ENCODE results near the gene IKZF2.

IKZF2 gene

GRCh38 chr2:213016166-213016983 is 135.0 kb downstream of the IKZF2 start:
- H3K27me3 Mint-ChIP-seq = no peaks in the 10 kb centered on the region
- H3K4me1 Mint-ChIP-seq = peaks cover 18% of the 10 kb centered on the region
- H3K9me3 Mint-ChIP-seq = no peaks in the 10 kb centered on the region
- no peak overlapping the region for H3K27ac Mint-ChIP-seq
- H3K36me3 Mint-ChIP-seq = peaks cover 4% of the 10 kb centered on the region
- no peak for ATAC-seq
- H3K4me3 Mint-ChIP-seq = no peak overlapping the region

- peak; percentile 93 for ATAC-seq
- no peaks in the 10 kb centered on the region for H3K27me3 Mint-ChIP-seq
- H3K36me3 Mint-ChIP-seq = no peaks in the 10 kb centered on the region
- H3K4me1 Mint-ChIP-seq = peaks cover 18% of the 10 kb centered on the region
- H3K9me3 Mint-ChIP-seq = no peaks in the 10 kb centered on the region
- H3K27ac Mint-ChIP-seq = no peak overlapping the region
- H3K4me3 Mint-ChIP-seq = peak overlapping the region; percentile 6
Observed at GRCh38 chr2:213015387-213016165, 135.8 kb downstream of the IKZF2 start.

GRCh38 chr2:213013979-213014378 is 137.4 kb downstream of the IKZF2 start:
- Mint-ChIP-seq H3K9me3 (no peaks in the 10 kb centered on the region), H3K27ac (no peak overlapping the region), H3K27me3 (no peaks in the 10 kb centered on the region), H3K36me3 (no peaks in the 10 kb centered on the region), H3K4me3 (no peak overlapping the region), H3K4me1 (peaks cover 18% of the 10 kb centered on the region)
- no peak for ATAC-seq

- peaks cover 14% of the 10 kb centered on the region for H3K4me1 Mint-ChIP-seq
- H3K36me3 Mint-ChIP-seq = no peaks in the 10 kb centered on the region
- no peaks in the 10 kb centered on the region for H3K9me3 Mint-ChIP-seq
- H3K4me3 Mint-ChIP-seq = no peak overlapping the region
- H3K27me3 Mint-ChIP-seq = no peaks in the 10 kb centered on the region
- no peak for ATAC-seq
- no peak overlapping the region for H3K27ac Mint-ChIP-seq
Observed at GRCh38 chr2:213011505-213011904, 139.9 kb downstream of the IKZF2 start.

- Mint-ChIP-seq H3K9me3 (no peaks in the 10 kb centered on the region), H3K4me3 (no peak overlapping the region), H3K36me3 (no peaks in the 10 kb centered on the region), H3K4me1 (peaks cover 2% of the 10 kb centered on the region), H3K27me3 (no peaks in the 10 kb centered on the region), H3K27ac (no peak overlapping the region)
- ATAC-seq = no peak
Observed at GRCh38 chr2:213010106-213010779, 141.2 kb downstream of the IKZF2 start.

GRCh38 chr2:213007290-213007838 is 144.0 kb downstream of the IKZF2 start:
- no peak overlapping the region for H3K27ac Mint-ChIP-seq
- no peaks in the 10 kb centered on the region for H3K36me3 Mint-ChIP-seq
- H3K27me3 Mint-ChIP-seq = no peaks in the 10 kb centered on the region
- H3K4me1 Mint-ChIP-seq = no peaks in the 10 kb centered on the region
- no peaks in the 10 kb centered on the region for H3K9me3 Mint-ChIP-seq
- ATAC-seq = no peak
- no peak overlapping the region for H3K4me3 Mint-ChIP-seq

GRCh38 chr2:213004197-213004821 is 147.1 kb downstream of the IKZF2 start:
- Mint-ChIP-seq H3K9me3 (no peaks in the 10 kb centered on the region), H3K27me3 (no peaks in the 10 kb centered on the region), H3K36me3 (no peaks in the 10 kb centered on the region), H3K27ac (no peak overlapping the region), H3K4me3 (no peak overlapping the region), H3K4me1 (peaks cover 7% of the 10 kb centered on the region)
- ATAC-seq = no peak

- peaks cover 7% of the 10 kb centered on the region for H3K4me1 Mint-ChIP-seq
- H3K27ac Mint-ChIP-seq = no peak overlapping the region
- no peak for ATAC-seq
- H3K27me3 Mint-ChIP-seq = no peaks in the 10 kb centered on the region
- no peaks in the 10 kb centered on the region for H3K36me3 Mint-ChIP-seq
- no peak overlapping the region for H3K4me3 Mint-ChIP-seq
- no peaks in the 10 kb centered on the region for H3K9me3 Mint-ChIP-seq
Observed at GRCh38 chr2:213002383-213002782, 149.0 kb downstream of the IKZF2 start.

- Mint-ChIP-seq H3K27ac (no peak overlapping the region), H3K9me3 (no peaks in the 10 kb centered on the region), H3K4me1 (peaks cover 7% of the 10 kb centered on the region), H3K36me3 (no peaks in the 10 kb centered on the region), H3K4me3 (peak overlapping the region; percentile 49), H3K27me3 (no peaks in the 10 kb centered on the region)
- ATAC-seq = no peak
Observed at GRCh38 chr2:213001297-213001910, 150.0 kb downstream of the IKZF2 start.

- H3K36me3 Mint-ChIP-seq = no peaks in the 10 kb centered on the region
- H3K4me1 Mint-ChIP-seq = peaks cover 7% of the 10 kb centered on the region
- no peak for ATAC-seq
- H3K27me3 Mint-ChIP-seq = no peaks in the 10 kb centered on the region
- H3K9me3 Mint-ChIP-seq = no peaks in the 10 kb centered on the region
- H3K27ac Mint-ChIP-seq = no peak overlapping the region
- H3K4me3 Mint-ChIP-seq = no peak overlapping the region
Observed at GRCh38 chr2:212998626-212999359, 152.6 kb downstream of the IKZF2 start.

- peaks cover 7% of the 10 kb centered on the region for H3K4me1 Mint-ChIP-seq
- H3K4me3 Mint-ChIP-seq = no peak overlapping the region
- no peak for ATAC-seq
- no peaks in the 10 kb centered on the region for H3K27me3 Mint-ChIP-seq
- H3K36me3 Mint-ChIP-seq = no peaks in the 10 kb centered on the region
- H3K9me3 Mint-ChIP-seq = no peaks in the 10 kb centered on the region
- H3K27ac Mint-ChIP-seq = no peak overlapping the region
Observed at GRCh38 chr2:212997526-212998020, 153.8 kb downstream of the IKZF2 start.

GRCh38 chr2:212995920-212996319 is 155.5 kb downstream of the IKZF2 start:
- H3K9me3 Mint-ChIP-seq = no peaks in the 10 kb centered on the region
- no peaks in the 10 kb centered on the region for H3K27me3 Mint-ChIP-seq
- no peak for ATAC-seq
- no peak overlapping the region for H3K27ac Mint-ChIP-seq
- no peaks in the 10 kb centered on the region for H3K4me1 Mint-ChIP-seq
- no peak overlapping the region for H3K4me3 Mint-ChIP-seq
- no peaks in the 10 kb centered on the region for H3K36me3 Mint-ChIP-seq

GRCh38 chr2:212994976-212995375 is 156.4 kb downstream of the IKZF2 start:
- Mint-ChIP-seq H3K36me3 (no peaks in the 10 kb centered on the region), H3K27me3 (no peaks in the 10 kb centered on the region), H3K4me1 (no peaks in the 10 kb centered on the region), H3K27ac (no peak overlapping the region), H3K9me3 (no peaks in the 10 kb centered on the region), H3K4me3 (no peak overlapping the region)
- ATAC-seq = no peak

- Mint-ChIP-seq H3K36me3 (no peaks in the 10 kb centered on the region), H3K9me3 (peaks cover 3% of the 10 kb centered on the region), H3K4me3 (no peak overlapping the region), H3K27me3 (no peaks in the 10 kb centered on the region), H3K27ac (no peak overlapping the region), H3K4me1 (no peaks in the 10 kb centered on the region)
- ATAC-seq = no peak
Observed at GRCh38 chr2:212991120-212991519, 160.3 kb downstream of the IKZF2 start.

Measured in stimulated activated memory B cell treated with anti-CD40 and anti-IgM and Interleukin-4, amounts not matched to agents 10 μg/mL and 1 μg/mL and 100 μg/mL, for 72 hours (primary cell).